Fibroblast of skin of right quadriceps (primary cell): Measurements from ENCODE around the gene KIAA1671.

ENCODE experiments used
- DNase-seq: peaks from one replicate; pipeline ENCODE4 v3.0.0-alpha.2; 2013

KIAA1671 gene

GRCh38 chr22:25096638-25097405, 144.3 kb downstream of the KIAA1671 start:
- no peak for DNase-seq

GRCh38 chr22:25098445-25099081, 146.0 kb downstream of the KIAA1671 start:
- no peak for DNase-seq

GRCh38 chr22:25099202-25099601, 146.7 kb downstream of the KIAA1671 start:
- no peak for DNase-seq

- DNase-seq: no peak
Measured at GRCh38 chr22:25100402-25100801, 147.9 kb downstream of the KIAA1671 start.

- DNase-seq: no peak
Measured at GRCh38 chr22:25100948-25101347, 148.4 kb downstream of the KIAA1671 start.

- no peak for DNase-seq
Measured at GRCh38 chr22:25101501-25101900, 149.0 kb downstream of the KIAA1671 start.

GRCh38 chr22:25101986-25102385, 149.5 kb downstream of the KIAA1671 start:
- DNase-seq: no peak

- DNase-seq: no peak
Measured at GRCh38 chr22:25102722-25103121, 150.2 kb downstream of the KIAA1671 start.

- DNase-seq: no peak
Measured at GRCh38 chr22:25104367-25104766, 151.9 kb downstream of the KIAA1671 start.

- no peak for DNase-seq
Measured at GRCh38 chr22:25105817-25106650, 153.5 kb downstream of the KIAA1671 start.

GRCh38 chr22:25109878-25110595, 157.5 kb downstream of the KIAA1671 start:
- DNase-seq: no peak

- DNase-seq: no peak
Measured at GRCh38 chr22:25110596-25110845, 158.0 kb downstream of the KIAA1671 start.

- peak; percentile 56 for DNase-seq
Measured at GRCh38 chr22:25110846-25111578, 158.5 kb downstream of the KIAA1671 start.

- no peak for DNase-seq
Measured at GRCh38 chr22:25111579-25112517, 159.3 kb downstream of the KIAA1671 start.

- no peak for DNase-seq
Measured at GRCh38 chr22:25112538-25113253, 160.2 kb downstream of the KIAA1671 start.

GRCh38 chr22:25113316-25113721, 160.8 kb downstream of the KIAA1671 start:
- DNase-seq: no peak

GRCh38 chr22:25114369-25115362, 162.2 kb downstream of the KIAA1671 start:
- no peak for DNase-seq

GRCh38 chr22:25119609-25120008, 167.1 kb downstream of the KIAA1671 start:
- no peak for DNase-seq

GRCh38 chr22:25120093-25120561, 167.6 kb downstream of the KIAA1671 start:
- DNase-seq: no peak
